H1 (cell line): ENCODE measurements around the gene SLC25A34. TPM values are rescaled to one million over a fixed set of nuclear protein-coding genes. Genes with fewer than 3 reads are reported as not detected.

ENCODE experiments used
- CTCF ChIA-PET: fragments of 300-600 bp; sonication (Branson Sonifier 250); formaldehyde crosslinking; loops from one replicate; lab custom pipeline; 2021; ENCODE audit not compliant: partially characterized antibody; lab: Charles Lee
- POLR2A ChIA-PET: fragments of 300-600 bp; sonication (Branson Sonifier 250); formaldehyde crosslinking; loops from one replicate; lab custom pipeline; 2021; ENCODE audit warnings: inconsistent platforms; ENCODE audit not compliant: partially characterized antibody; lab: Charles Lee
- DNase-seq, 2 experiments: peaks; one replicate each; pipeline versions ENCODE4 v3.0.0 to v3.0.0-alpha.2; 2010 to 2022; ENCODE audit warnings: low spot score in 2 of 2, low read depth in 1 of 2, mixed read lengths in 1 of 2
- FAIRE-seq: peaks from 2 replicates; lab custom pipeline; 2011; peaks lifted over from hg19 to GRCh38; lab: Jason Lieb, UNC
- H2AFZ ChIP-seq: 2 replicates; pipeline ENCODE4 v1.8.1; 2012; ENCODE audit warnings: low read length, inconsistent platforms
- H2AK5ac ChIP-seq: 2 replicates; pipeline ENCODE4 v1.6.1; 2013; ENCODE audit warnings: low read depth, low read length
- H2BK120ac ChIP-seq: replicated peaks from 2 replicates; pipeline ENCODE3; 2013; ENCODE audit warnings: low read depth, low read length, inconsistent platforms
- H2BK12ac ChIP-seq: 2 replicates; pipeline ENCODE4 v1.6.1; 2013; ENCODE audit warnings: low read depth, low read length
- H2BK15ac ChIP-seq: 2 replicates; pipeline ENCODE4 v1.6.1; 2013; ENCODE audit warnings: low read length
- H2BK20ac ChIP-seq: 2 replicates; pipeline ENCODE4 v1.6.1; 2013; ENCODE audit warnings: low read length
- H2BK5ac ChIP-seq: 2 replicates; pipeline ENCODE4 v1.6.1; 2013; ENCODE audit warnings: low read depth, low read length
- H3K14ac ChIP-seq: 2 replicates; pipeline ENCODE4 v1.6.1; 2013; ENCODE audit warnings: inconsistent platforms; ENCODE audit not compliant: insufficient read length
- H3K18ac ChIP-seq: 2 replicates; pipeline ENCODE4 v1.6.1; 2013; ENCODE audit warnings: low read length; ENCODE audit errors: extremely low read depth
- H3K23ac ChIP-seq: 2 replicates; pipeline ENCODE4 v1.6.1; 2013; ENCODE audit warnings: inconsistent platforms; ENCODE audit not compliant: insufficient read length
- H3K23me2 ChIP-seq: 2 replicates; pipeline ENCODE4 v1.6.1; 2013; ENCODE audit warnings: low read depth, low read length
- H3K27ac ChIP-seq: 2 replicates; pipeline ENCODE4 v1.6.1; 2011; ENCODE audit warnings: low read depth, low read length, inconsistent platforms
- H3K27me3 ChIP-seq, 4 experiments: replicated peaks in 1 of 4; 1 replicate in 1 of 4; 2 replicates in 3 of 4; pipeline versions ENCODE4 v1.6.1 to v1.8.1; 2011 to 2013; ENCODE audit warnings: low read length in 3 of 4, mild to moderate bottlenecking in 3 of 4, inconsistent platforms in 2 of 4, mixed read lengths in 2 of 4, moderate library complexity in 1 of 4; ENCODE audit not compliant: control insufficient read depth in 3 of 4, insufficient read depth in 3 of 4; ENCODE audit errors: extremely low read depth in 1 of 4
- H3K36me3 ChIP-seq, 4 experiments: 2 replicates each; pipeline versions ENCODE4 v1.6.1 to v1.8.1; 2011 to 2013; ENCODE audit warnings: mild to moderate bottlenecking in 4 of 4, low read length in 3 of 4, moderate library complexity in 2 of 4, control low read depth in 1 of 4, inconsistent platforms in 1 of 4; ENCODE audit not compliant: insufficient read depth in 4 of 4, control insufficient read depth in 2 of 4
- H3K4ac ChIP-seq: replicated peaks from 2 replicates; pipeline ENCODE3; 2013; ENCODE audit warnings: low read length, low read depth, mixed read lengths, inconsistent platforms; ENCODE audit not compliant: insufficient read length
- H3K4me1 ChIP-seq, 4 experiments: replicated peaks in 1 of 4; 1 replicate in 1 of 4; 2 replicates in 3 of 4; pipeline versions ENCODE4 v1.6.1 to v1.8.1; 2011 to 2013; ENCODE audit warnings: low read length in 3 of 4, inconsistent platforms in 2 of 4, mixed read lengths in 1 of 4; ENCODE audit not compliant: insufficient read depth in 4 of 4, control insufficient read depth in 3 of 4
- H3K4me2 ChIP-seq, 2 experiments: 2 replicates each; pipeline versions ENCODE4 v1.6.1 to v1.8.1; 2011 to 2013; ENCODE audit warnings: low read depth in 2 of 2, low read length in 2 of 2, control low read depth in 1 of 2, inconsistent platforms in 1 of 2, mild to moderate bottlenecking in 1 of 2; ENCODE audit not compliant: insufficient read depth in 1 of 2
- H3K4me3 ChIP-seq, 4 experiments: fragments of 200-600, 300-600 bp in 1 of 4; sonication (generic), shearing (Covaris generic), sonication (Bioruptor Twin) in 1 of 4; 2 replicates each; pipeline versions ENCODE4 v1.5.1 to v1.8.1; 2011 to 2016; ENCODE audit warnings: low read length in 4 of 4, low read depth in 3 of 4, control low read depth in 2 of 4, inconsistent platforms in 2 of 4, mild to moderate bottlenecking in 2 of 4, mixed read lengths in 1 of 4, moderate library complexity in 1 of 4; ENCODE audit not compliant: insufficient read depth in 2 of 4; ENCODE audit errors: extremely low read depth in 1 of 4
- H3K56ac ChIP-seq: replicated peaks from 2 replicates; pipeline ENCODE3; 2013; ENCODE audit warnings: low read depth, mild to moderate bottlenecking, mixed read lengths, low read length, inconsistent platforms; ENCODE audit not compliant: insufficient read length
- H3K79me1 ChIP-seq: 2 replicates; pipeline ENCODE4 v1.6.1; 2013; ENCODE audit warnings: low read depth, low read length, control low read depth
- H3K79me2 ChIP-seq, 2 experiments: 2 replicates each; pipeline versions ENCODE4 v1.6.1 to v1.8.1; 2012 to 2013; ENCODE audit warnings: low read length in 2 of 2, mild to moderate bottlenecking in 2 of 2, inconsistent platforms in 1 of 2; ENCODE audit not compliant: insufficient read depth in 2 of 2, control insufficient read depth in 1 of 2
- H3K9ac ChIP-seq, 4 experiments: replicated peaks in 1 of 4; 1 replicate in 1 of 4; 2 replicates in 3 of 4; pipeline versions ENCODE4 v1.6.1 to v1.8.1; 2011 to 2013; ENCODE audit warnings: low read depth in 3 of 4, low read length in 3 of 4, control low read depth in 2 of 4, mild to moderate bottlenecking in 2 of 4, moderate library complexity in 2 of 4, inconsistent platforms in 1 of 4; ENCODE audit errors: extremely low read depth in 1 of 4
- H3K9me3 ChIP-seq, 2 experiments: 2 replicates each; pipeline versions ENCODE4 v1.6.1 to v1.8.1; 2012 to 2013; ENCODE audit warnings: mild to moderate bottlenecking in 2 of 2, moderate library complexity in 2 of 2, control low read depth in 1 of 2, inconsistent platforms in 1 of 2, low read depth in 1 of 2, low read length in 1 of 2, mixed read lengths in 1 of 2; ENCODE audit not compliant: insufficient read depth in 2 of 2
- H4K20me1 ChIP-seq, 2 experiments: replicated peaks in 1 of 2; 2 replicates each; pipeline versions ENCODE3 to v1.8.1; 2011 to 2013; ENCODE audit warnings: inconsistent platforms in 2 of 2, low read length in 2 of 2, mild to moderate bottlenecking in 1 of 2; ENCODE audit not compliant: insufficient read depth in 2 of 2, control insufficient read depth in 1 of 2
- H4K5ac ChIP-seq: 2 replicates; pipeline ENCODE4 v1.6.1; 2013; ENCODE audit warnings: low read length, low read depth, mixed read lengths, inconsistent platforms; ENCODE audit not compliant: insufficient read length
- H4K8ac ChIP-seq: 2 replicates; pipeline ENCODE4 v1.8.0; 2013; ENCODE audit warnings: mild to moderate bottlenecking, moderate library complexity, low read length, inconsistent platforms; ENCODE audit not compliant: insufficient read depth; ENCODE audit errors: extremely low read depth
- H4K91ac ChIP-seq: replicated peaks from 2 replicates; pipeline ENCODE3; 2013; ENCODE audit warnings: low read length, mixed read lengths, inconsistent platforms; ENCODE audit not compliant: insufficient read length
- BACH1 ChIP-seq: IDR thresholded peaks from 2 replicates; pipeline ENCODE4 v1.6.1; 2012; ENCODE audit warnings: low read length, improper control_type of control experiment
- WGBS, 2 experiments: shearing (Covaris generic) in 1 of 2; methylation state at CpG; one replicate each; pipeline versions ENCODE4 v1.1.6 to v1.1.7; 2013 to 2015; ENCODE audit warnings: low lambda C conversion rate in 2 of 2, mixed read lengths in 2 of 2, inconsistent platforms in 1 of 2, low coverage in 1 of 2, missing lambda C conversion rate in 1 of 2; ENCODE audit not compliant: insufficient replicate concordance in 2 of 2, insufficient coverage in 1 of 2, insufficient read length in 1 of 2; ENCODE audit errors: extremely low coverage in 1 of 2, missing lambda C conversion rate in 1 of 2; 5-methylcytosine and 5-hydroxymethylcytosine counted together
- polyA plus RNA-seq, 7 experiments: library from polyadenylated mRNA; depleted of rRNA in 3 of 7; stranded (reverse) in 5 of 7; unstranded in 2 of 7; fragments of >200 nt in 5 of 7; fragments of 200-250 nt in 2 of 7; gene quantifications; 1 replicate in 5 of 7; 2 replicates in 1 of 7; 4 replicates in 1 of 7; pipeline versions ENCODE4 v1.2.1 to v1.2.3, GENCODE V29; 2011 to 2013; ENCODE audit warnings: missing spikeins in 2 of 7, mixed read lengths in 2 of 7
- total RNA-seq: library from RNA; stranded (reverse); fragmentation: NEBNext Ultra II Directional; extraction: Animal tissue kit (Norgen Biotek cat#: 25700); gene quantifications from 2 replicates; pipeline ENCODE4 v1.2.1, GENCODE V29; 2021
- TF ChIP-seq, protein P1 (sequence below): IDR thresholded peaks from 2 replicates; pipeline ENCODE4 v1.6.1; 2012; ENCODE audit warnings: inconsistent platforms

SLC25A34 gene
- total and polyA plus RNA-seq, 2 of the 8 experiments (the other 6 are each of a cell fraction or from before 2014, with no cell fraction given), result 0.48 to 0.62 TPM

DNA sequence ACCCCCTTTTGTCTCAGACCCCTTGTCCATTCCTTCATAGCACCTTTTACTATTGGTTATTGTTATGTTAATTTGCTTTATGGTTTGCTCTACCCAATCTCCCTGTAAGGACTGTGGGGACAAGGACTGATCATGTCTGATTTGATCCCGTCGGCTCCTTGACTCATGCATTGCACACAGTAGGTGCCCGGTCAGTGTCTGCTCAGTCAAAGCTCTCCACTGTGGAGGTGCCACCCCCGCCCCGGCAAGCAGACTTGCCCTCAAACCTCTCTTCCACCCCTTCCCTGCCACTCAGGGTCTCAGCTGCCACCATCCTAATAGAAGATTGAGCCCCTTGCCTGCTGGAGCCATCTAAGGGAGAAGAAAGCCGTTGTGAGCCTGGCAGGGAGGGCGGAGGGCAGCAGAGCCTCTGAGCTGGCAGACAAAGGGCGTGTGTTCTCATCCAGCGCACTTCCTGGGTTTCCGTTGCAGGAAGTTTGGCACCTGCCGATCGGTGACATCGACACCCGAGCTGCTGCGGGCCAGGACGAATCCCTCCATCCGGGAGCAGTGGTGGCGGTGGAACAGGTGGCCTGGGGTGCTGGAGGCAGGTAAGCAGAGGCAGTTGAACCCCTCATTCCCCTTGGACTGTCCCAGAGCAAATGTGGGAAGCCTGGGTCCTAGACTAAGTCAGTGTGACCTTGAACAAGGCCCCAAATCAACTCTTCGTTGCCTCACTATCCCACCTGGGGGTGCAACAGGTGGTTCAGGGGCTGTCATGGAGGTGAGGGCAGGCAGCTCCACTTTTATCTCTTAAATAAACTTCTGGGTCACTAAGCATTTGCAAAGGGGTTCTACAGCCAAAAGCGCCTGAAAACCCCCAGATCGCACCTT is 20.3 kb downstream of the SLC25A34 start:
- Histone ChIP-seq H4K8ac (no peak overlapping the region; the same call in 1 of the 2 replicates), H3K27ac (no peak overlapping the region), H4K5ac (no peak overlapping the region), H2AK5ac (peak overlapping the region; percentile 53; the same call in 1 of the 2 replicates), H3K14ac (no peak overlapping the region), H3K4me3 (no peak overlapping the region), H3K27me3 (no peaks in the 10 kb centered on the region), H3K4ac (no peak overlapping the region), H3K56ac (no peak overlapping the region), H3K36me3 (no peaks in the 10 kb centered on the region), H2BK120ac (peak overlapping the region; percentile 10), H3K79me1 (peaks cover 11% of the 10 kb centered on the region), H4K20me1 (peaks cover 3 to 5% of the 10 kb centered on the region in 2 experiments), H2BK20ac (no peak overlapping the region), H3K79me2 (peaks cover 0 to 25% of the 10 kb centered on the region in 2 experiments; a peak in 2 of 4 replicates), H2BK12ac (peak overlapping the region; percentile 32; the same call in 1 of the 2 replicates), H2BK5ac (0 out of 2 replicates have a peak overlapping the region, but pooled peaks have one; percentile 8), H3K4me2 (peak overlapping the region in 1 of 2 experiments; percentile 80; a peak in 2 of 4 replicates), H3K23me2 (peaks cover 10% of the 10 kb centered on the region; the same call in 1 of the 2 replicates), H3K4me1 (peaks cover 14 to 37% (median 30%) of the 10 kb centered on the region in 4 experiments), H4K91ac (peak overlapping the region; percentile 1), H2BK15ac (peak overlapping the region; percentile 20; the same call in 1 of the 2 replicates), H3K23ac (no peak overlapping the region), H3K9me3 (no peaks in the 10 kb centered on the region), H3K9ac (no peak overlapping the region), H2AFZ (no peak overlapping the region), H3K18ac (peak overlapping the region; percentile 15; the same call in 1 of the 2 replicates)
- 73% methylated on average over 21 of the region's 21 CpGs; no CpG with 5 or more reads in 1 of the 2 experiments for WGBS, 2 experiments
- DNase-seq (no peak), FAIRE-seq (no peak)
- CTCF ChIA-PET, result interaction anchor here (0.6 to 2.2 kb wide), 5 partner anchors 9 to 116 kb away, joined by 3 to 11 read pairs (median 5); no protein-coding TSS in a partner anchor
- TF ChIP-seq, protein P1, sequence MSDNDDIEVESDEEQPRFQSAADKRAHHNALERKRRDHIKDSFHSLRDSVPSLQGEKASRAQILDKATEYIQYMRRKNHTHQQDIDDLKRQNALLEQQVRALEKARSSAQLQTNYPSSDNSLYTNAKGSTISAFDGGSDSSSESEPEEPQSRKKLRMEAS, result 0 out of 2 replicates have a peak, but pooled peaks have one; percentile 32
- no peak for TF ChIP-seq BACH1
- POLR2A ChIA-PET, result interaction anchor here (0.6 to 2.4 kb wide), 8 partner anchors 9 to 195 kb away, joined by 3 to 8 read pairs (median 3); no protein-coding TSS in a partner anchor
